Adipose tissue (tissue), 3 donors: ENCODE results near the gene ZNF276. TPM values are rescaled to one million over a fixed set of nuclear protein-coding genes. Genes with fewer than 3 reads are reported as not detected.

Experiments
- H3K27ac ChIP-seq: one replicate; pipeline ENCODE4 v1.5.1; 2013; ENCODE audit warnings: low read depth, low read length
- WGBS, 3 donors: extraction: QIAGEN DNeasy Blood & Tissue Kit; methylation state at CpG; one replicate each; pipeline ENCODE4 v1.1.7; 2013; 5-methylcytosine and 5-hydroxymethylcytosine counted together
- polyA plus RNA-seq, 3 donors: library from polyadenylated mRNA; stranded (reverse); fragments of 200-250 nt; gene quantifications; one replicate each; pipeline ENCODE4 v1.2.3, GENCODE V29; 2013
- donor health status: healthy with polysubstance abuse.
- donor health status: Bipolar disorder and iron deficiency.
- donor health status: healthy.

Gene ZNF276
- polyA plus RNA-seq, 3 donors: 10.7 to 22.5 (median 20.1) TPM

DNA sequence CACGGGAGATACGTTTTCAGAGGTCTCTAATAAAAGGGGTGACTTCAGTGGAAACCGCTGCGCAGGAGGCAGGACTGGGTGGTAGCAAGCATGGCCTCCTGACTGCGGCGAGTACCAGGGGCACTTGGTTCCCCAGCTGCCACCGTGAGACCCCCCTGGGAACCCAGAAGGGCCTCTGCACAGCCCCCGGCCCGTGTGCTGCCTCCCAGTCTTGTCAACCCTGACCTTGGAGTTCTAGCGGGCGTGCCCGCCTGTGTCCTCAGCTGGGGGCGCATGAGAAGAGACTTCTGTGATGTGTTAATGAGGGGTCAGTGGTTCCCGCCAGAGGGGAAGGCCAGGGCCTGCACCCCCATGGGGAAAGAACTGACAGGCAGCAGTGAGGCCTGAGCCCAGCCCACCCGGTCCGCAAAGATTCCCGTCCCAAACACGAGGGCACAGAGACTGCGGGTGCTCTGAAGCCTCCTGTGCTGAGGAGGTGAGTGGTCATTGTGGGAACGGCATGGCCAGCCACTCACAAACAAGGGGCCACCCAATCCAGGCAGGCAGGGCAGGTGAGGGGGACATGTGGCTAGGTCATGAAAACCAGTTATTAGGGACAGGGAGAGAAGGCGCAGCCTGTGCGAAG is 9.4 kb downstream of the ZNF276 start:
- 82 to 85% (median 83%) methylated on average over 20 to 22 of the region's 22 CpGs for WGBS, 3 donors
- H3K27ac ChIP-seq: no peak overlapping the region

DNA sequence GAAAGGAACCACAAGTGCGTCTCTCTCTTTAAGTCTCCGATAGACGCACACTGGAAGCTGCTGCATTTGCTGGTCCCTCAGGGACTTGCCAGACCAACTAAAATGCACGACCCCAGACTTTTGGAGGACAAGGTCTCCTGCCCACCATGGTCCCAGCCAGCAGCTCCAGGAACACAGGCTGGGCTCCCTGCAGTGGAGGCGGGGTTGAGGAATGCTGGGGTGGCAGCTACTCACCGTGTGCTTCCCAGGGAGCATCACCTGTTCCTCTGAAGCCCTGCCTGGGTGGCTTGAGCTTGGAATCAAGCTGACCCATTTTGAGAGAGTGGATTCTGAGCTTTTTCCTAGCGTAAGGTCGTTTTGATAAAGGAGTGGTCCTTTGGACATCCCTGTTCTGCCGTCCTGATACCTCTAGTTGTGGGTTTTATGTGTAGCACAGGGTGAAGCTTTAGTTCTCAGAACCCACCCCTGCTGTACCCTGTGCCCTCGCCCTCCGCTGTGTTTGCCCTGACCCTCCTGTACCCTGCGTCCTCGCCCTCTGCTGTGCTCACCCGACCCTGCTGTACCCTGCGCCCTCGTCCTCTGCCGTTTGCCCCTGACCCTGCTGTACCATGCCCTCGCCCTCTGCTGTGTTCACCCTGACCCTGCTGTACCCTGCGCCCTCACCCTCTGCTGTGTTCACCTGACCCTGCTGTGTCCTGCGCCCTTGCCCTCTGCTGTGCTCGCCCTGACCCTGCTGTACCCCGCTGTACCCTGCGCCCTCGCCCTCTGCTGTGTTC is 11.0 kb downstream of the ZNF276 start:
- WGBS, 3 donors: 89 to 92% (median 90%) methylated on average over 23 to 24 of the region's 24 CpGs
- H3K27ac ChIP-seq: no peak overlapping the region

DNA sequence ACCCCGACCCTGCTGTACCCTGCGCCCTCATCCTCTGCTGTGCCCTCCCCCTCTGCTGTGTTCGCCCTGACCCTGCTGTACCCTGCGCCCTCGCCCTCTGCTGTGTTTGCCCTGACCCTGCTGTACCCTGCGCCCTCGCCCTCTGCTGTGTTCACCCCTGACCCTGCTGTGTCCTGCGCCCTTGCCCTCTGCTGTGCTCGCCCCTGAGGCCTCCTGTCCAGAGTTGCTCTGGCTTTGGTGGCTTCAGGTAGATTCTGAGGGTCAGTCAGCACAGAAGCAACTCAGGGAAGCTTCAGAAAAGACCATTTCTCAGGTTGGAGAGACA is 11.5 kb downstream of the ZNF276 start:
- H3K27ac ChIP-seq: no peak overlapping the region
- 93 to 97% (median 94%) methylated on average over 9 of the region's 9 CpGs for WGBS, 3 donors

DNA sequence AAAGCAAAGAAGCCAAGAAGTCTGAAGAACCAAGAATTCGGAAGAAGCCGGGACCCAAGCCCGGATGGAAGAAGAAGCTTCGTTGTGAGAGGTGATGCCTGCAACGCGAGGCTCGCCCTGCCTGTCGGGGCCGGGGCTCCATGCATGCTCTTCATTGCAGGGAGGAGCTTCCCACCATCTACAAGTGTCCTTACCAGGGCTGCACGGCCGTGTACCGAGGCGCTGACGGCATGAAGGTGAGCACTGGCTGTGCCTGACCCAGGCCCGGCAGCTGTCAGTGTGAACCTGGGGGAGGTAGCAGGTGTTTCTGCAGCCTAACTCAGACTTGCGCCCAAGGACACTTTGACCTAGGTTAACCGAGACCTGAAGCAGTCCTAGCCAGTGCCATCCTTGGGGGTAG is 12.0 kb downstream of the ZNF276 start:
- WGBS, 3 donors: 90 to 92% (median 91%) methylated on average over 17 of the region's 17 CpGs
- no peak overlapping the region for H3K27ac ChIP-seq

DNA sequence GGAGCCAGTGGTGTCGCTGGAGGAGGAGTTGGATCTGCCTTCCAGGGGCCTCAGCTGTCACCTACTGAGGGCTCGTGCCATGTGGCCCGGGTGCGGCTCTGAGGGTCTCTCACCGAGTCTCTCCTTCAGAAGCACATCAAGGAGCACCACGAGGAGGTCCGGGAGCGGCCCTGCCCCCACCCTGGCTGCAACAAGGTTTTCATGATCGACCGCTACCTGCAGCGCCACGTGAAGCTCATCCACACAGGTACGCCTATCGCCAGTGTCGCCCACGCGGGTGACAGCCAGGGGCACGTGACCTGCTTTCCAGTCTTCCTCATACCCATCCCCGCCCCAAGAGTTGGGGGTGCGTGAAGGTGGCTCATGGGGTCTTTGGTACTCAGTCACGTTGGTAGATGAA is 12.5 kb downstream of the ZNF276 start:
- 92 to 95% (median 92%) methylated on average over 21 of the region's 21 CpGs for WGBS, 3 donors
- H3K27ac ChIP-seq: no peak overlapping the region

DNA sequence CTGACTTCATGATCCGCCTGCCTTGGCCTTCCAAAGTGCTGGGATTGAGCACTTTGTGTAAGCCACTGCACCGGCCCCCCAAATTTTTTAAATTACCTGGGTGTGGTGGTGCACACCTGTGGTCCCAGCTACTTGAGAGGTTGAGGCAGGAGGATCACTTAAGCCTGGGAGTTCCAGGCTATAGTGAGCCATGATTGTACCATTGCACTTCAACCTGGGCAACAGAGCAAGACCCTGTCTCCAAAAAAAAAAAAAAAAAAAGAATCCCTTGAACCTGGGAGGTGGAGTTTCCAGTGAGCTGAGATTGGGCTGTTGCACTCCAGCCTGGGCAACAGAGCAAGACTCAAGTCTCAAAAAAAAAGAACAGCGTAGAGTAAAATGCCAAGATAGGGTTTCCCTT is 15.2 kb downstream of the ZNF276 start:
- WGBS, 3 donors: 93 to 98% (median 96%) methylated on average over 3 of the region's 3 CpGs
- H3K27ac ChIP-seq: no peak overlapping the region

DNA sequence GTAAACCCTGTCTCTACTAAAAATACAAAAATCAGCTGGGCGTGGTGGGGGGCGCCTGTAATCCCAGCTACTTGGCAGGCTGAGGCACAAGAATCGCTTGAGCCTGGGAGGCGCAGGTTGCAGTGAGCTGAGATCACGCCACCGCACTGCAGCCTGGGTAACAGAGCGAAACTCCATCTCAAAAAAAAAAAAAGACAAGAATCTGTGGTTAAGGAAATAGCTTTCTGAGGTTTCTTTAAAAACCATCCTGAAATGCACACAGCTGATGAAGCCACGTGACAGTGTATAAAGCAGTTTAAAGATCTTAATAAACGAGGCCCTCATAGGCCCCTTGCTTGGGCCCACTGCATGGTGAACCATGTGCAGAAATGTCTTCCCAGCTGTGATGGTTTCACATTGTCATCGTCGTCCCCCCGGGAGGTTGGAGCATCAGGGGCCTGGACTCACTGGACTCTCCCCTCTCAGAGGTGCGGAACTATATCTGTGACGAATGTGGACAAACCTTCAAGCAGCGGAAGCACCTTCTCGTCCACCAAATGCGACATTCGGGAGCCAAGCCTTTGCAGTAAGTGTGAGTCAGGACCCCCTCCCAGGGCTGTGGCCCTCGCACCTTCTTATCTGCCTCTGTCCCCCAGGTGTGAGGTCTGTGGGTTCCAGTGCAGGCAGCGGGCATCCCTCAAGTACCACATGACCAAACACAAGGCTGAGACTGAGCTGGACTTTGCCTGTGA is 16.2 kb downstream of the ZNF276 start:
- WGBS, 3 donors: 82 to 89% (median 87%) methylated on average over 20 of the region's 20 CpGs
- no peak overlapping the region for H3K27ac ChIP-seq

DNA sequence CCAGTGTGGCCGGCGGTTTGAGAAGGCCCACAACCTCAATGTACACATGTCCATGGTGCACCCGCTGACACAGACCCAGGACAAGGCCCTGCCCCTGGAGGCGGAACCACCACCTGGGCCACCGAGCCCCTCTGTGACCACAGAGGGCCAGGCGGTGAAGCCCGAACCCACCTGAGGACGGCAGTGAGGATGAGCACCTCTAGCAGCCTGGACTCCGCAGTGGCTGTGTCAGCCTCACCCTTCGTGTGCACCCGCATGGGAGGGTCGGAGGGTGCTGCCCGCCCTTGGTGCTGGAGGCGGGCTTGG is 16.7 kb downstream of the ZNF276 start:
- 91 to 95% (median 94%) methylated on average over 14 of the region's 14 CpGs for WGBS, 3 donors
- H3K27ac ChIP-seq: no peak overlapping the region

DNA sequence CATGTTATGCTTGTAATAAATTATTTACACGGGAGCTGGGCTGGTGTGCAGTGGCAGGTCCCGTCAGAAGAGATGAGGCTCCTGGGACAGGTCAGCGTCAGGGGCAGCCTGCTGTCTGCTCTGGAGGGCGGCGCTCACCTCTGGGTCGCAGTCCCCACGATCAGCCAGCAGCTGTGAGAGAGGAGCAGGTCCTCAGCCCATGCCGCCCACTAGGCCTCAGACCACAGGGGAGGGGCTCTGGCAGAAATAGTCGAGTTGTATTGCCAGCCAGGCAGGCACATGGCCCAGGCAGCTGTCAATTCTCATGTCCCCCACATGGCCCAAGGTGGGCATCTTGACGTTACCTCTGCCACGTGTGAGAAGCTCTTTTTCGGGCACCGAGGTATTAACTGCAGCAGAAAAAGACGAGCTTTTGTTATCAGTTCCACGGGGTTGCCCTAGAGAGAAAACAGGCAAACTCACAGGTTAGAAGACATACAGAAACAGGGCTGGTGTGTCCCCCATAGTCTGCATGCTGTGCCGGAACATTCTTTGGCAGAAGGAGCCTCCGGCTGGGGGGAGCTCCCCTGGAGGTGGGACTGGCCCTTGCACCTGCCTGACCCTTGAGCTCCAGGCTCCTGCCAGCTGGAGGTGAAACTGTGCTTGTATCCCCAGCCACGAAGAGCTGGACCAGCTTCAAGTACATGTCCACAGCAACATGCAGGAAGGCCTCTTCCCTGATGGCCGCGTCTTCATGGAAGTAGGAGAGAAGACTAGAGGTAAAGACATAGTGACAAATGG is 17.4 kb downstream of the ZNF276 start:
- 82 to 85% (median 85%) methylated on average over 20 of the region's 20 CpGs for WGBS, 3 donors
- H3K27ac ChIP-seq: no peak overlapping the region

DNA sequence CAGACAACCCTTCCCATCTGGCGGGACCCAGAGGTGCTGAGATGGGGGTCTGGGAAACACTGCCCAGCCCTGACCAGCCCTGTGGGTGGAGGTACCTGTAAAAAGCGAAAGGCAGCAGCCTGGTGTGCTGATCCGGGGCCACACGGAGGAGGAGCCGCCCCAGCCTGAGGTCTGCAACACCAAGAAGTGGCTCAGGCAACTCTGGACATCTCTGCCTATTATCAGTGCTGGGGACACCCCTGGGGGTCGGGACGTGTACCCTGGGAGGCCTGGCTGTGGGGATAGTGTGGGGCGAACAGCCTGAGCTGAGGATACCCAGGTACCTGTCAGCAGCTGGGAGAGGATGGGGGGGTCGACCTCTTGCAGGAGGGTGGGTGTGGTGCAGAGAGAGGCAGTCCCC is 18.0 kb downstream of the ZNF276 start:
- H3K27ac ChIP-seq: no peak overlapping the region
- 88 to 89% (median 88%) methylated on average over 9 of the region's 9 CpGs for WGBS, 3 donors

DNA sequence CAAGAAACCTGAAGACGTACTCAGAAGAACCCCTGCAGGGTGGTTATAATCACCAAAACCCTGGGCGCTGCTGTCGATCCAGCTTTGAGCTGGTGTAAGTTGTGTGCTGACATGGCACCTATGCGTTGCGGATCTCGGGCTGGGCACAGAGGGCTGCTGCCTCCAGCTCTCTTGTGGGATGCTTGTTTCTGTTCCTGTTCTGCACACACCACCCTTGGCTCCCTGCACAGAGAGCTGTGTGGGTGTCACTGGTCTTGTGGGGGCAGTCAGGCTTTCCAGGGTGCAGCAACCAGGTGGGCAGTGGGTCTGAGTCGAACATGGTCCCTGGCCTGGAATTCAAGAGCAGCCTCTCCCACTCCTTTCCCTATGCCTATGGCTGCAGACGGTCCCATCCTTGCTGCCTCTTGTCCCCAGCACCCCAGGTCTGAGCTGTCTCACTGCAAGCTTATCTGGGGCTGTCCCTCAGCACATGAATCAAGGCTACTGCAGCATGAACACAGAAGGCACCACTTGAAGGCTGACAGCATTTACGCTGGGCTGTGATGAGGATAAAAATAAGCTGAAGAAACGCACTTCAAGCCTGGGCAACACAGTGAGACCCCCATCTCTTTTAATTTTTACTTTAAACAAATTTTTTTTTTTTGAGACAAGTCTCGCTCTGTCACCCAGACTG is 20.1 kb downstream of the ZNF276 start:
- 84 to 91% (median 89%) methylated on average over 11 of the region's 11 CpGs for WGBS, 3 donors

DNA sequence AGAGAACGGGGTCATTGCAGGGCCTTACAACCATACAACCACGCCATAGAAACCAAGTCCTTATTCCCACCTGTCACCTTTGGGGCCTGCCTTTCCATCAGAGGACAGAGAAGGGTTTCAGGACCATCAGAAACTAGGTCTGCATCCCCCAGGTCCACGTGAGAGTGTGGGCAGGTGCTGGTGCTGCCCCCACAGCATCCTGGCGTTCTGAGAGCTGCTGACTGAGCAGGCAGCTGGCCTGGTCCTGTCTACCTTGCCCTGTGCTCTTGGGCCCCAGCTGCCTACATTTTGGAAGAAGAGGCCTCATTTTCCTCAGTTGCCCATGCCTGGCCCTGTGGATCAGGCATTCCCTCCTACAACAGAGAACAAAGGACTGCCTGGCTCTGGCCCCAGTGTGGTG is 21.6 kb downstream of the ZNF276 start:
- 71 to 85% (median 84%) methylated on average over 4 of the region's 4 CpGs for WGBS, 3 donors
- H3K27ac ChIP-seq: no peak overlapping the region

More for the DNA sequence above, 20.1 kb downstream of the ZNF276 start:
- H3K27ac ChIP-seq: no peak overlapping the region

DNA sequence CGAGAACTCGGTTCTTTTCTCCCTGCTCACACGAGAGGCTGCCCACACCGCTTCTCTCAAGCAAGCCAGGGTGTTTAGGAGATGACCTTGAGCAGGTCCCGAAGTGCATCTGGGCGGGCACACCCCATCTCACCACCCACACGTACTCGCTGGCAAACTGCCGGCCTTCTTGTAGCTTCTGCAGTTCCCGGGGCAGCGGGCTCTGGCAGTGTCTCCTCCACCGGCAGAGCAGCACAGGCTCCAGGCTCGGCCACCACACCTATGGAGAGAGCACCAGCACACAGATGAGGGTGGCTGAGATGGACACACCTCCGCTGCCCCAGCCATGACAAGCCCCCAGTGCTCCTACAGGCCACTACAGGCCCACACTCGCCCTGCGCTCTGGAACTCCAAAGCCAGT is 23.5 kb downstream of the ZNF276 start:
- 72 to 95% (median 92%) methylated on average over 16 of the region's 16 CpGs for WGBS, 3 donors

DNA sequence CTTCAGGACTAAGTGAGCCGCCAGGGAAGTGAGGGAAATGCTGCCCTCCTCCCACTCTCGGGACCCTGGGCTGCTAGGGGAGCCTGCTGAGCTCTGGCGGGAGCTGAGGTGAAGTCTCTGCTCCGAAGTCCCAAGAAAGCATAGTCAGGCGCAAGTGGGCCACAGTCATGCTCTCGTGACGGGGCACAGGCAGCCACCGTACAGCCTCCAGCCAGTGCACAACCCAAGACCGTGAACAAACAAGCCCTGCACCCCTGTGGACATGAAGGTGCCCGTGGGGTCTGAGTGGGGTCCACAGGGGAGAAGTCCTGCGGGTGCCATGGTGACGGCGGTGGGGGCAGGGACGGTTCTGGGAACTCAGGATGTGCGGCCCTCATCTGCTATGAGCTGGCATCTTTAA is 24.7 kb downstream of the ZNF276 start:
- H3K27ac ChIP-seq: no peak overlapping the region
- WGBS, 3 donors: 89 to 93% (median 91%) methylated on average over 15 of the region's 15 CpGs

More for the DNA sequence above, 23.5 kb downstream of the ZNF276 start:
- no peak overlapping the region for H3K27ac ChIP-seq

DNA sequence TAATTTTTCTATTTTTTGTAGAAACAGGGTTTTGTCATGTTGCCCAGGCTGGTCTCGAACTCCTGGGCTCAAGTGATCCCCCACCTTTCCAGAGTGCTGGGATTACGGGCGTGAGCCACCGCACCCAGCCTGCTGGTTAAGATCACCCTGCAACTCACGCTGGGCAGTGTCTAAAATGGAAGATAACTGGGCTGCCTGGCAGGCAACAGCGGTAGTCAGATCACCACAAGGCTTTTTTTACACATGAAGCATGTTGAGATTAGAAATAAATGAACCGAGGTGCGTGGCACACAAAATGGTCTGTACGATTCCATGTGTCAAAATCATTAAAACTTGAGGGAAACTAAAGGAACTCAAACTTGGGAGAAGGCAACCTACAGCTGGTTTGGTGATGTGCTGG is 26.7 kb downstream of the ZNF276 start:
- no peak overlapping the region for H3K27ac ChIP-seq
- WGBS, 3 donors: 97 to 99% (median 98%) methylated on average over 9 of the region's 9 CpGs

DNA sequence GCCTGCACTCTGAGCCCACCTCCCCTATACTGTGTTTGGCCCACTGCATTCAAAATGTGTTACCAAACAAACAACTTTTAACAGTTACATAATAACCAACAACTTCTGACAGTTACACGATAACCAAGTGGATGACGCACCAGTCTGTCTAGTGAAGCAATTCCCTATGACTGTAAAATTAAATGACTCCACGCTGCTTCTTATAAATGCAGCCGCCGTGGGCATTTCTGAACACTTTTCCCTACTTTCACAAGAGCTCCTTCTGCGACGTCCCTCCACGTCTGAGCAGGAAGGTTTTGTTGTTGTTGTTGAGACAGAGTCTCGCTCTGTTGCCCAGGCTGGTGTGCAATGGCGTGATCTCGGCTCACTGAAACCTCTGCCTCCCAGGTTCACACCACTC is 27.6 kb downstream of the ZNF276 start:
- 88 to 98% (median 90%) methylated on average over 11 of the region's 11 CpGs for WGBS, 3 donors
- no peak overlapping the region for H3K27ac ChIP-seq

DNA sequence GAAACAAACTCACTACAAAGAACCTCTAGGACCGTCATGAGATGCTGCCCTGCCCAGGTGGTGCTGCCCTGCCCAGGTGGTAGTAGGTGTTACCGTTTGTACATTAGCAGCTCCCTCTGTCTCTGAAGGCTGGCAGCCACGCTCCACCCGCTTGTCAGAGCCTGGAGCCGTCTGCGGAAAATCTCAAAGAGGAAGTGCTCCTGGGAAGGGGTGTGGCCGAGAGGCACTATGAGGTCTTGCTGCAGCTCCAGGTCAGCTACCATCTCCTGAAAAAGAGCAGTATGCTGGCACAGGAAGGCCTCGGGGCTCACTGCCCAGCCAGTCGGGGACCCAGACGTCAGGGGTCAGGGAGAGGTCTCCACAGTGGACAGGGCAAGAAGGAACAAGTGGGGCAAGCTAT is 28.3 kb downstream of the ZNF276 start:
- H3K27ac ChIP-seq: no peak overlapping the region
- 37 to 56% (median 40%) methylated on average over 10 of the region's 10 CpGs for WGBS, 3 donors

DNA sequence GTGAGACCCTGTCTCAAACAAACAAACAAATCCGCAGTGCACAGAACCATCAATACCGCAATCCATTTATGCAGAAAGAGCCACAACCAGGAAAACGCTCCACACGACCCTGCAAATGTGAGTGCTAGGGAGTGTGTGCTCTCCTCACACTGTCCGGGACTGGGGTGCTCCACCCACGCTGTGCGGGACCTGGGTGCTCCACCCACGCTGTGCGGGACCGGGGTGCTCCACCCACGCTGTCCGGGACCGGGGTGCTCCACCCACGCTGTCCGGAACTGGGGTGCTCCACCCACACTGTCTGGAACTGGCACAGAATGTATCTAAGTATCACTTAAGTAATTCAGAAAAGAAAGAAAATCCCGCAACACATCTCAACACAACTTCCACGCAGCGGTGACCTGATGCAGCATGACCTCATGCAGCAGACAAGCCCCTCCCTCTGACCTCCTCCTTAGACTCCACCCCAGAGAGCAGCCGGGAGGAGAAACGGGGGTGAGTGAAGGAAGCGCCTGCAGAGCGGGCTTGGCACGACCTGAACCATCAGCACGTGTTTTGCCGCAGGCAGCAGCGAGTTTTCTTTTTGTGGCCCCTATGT is 38.5 kb downstream of the ZNF276 start:
- H3K27ac ChIP-seq: no peak overlapping the region
- WGBS, 3 donors: 76 to 88% (median 76%) methylated on average over 25 to 26 of the region's 26 CpGs
